Measurements from ENCODE around the gene PGAM1.

The PGAM1 gene

DNA sequence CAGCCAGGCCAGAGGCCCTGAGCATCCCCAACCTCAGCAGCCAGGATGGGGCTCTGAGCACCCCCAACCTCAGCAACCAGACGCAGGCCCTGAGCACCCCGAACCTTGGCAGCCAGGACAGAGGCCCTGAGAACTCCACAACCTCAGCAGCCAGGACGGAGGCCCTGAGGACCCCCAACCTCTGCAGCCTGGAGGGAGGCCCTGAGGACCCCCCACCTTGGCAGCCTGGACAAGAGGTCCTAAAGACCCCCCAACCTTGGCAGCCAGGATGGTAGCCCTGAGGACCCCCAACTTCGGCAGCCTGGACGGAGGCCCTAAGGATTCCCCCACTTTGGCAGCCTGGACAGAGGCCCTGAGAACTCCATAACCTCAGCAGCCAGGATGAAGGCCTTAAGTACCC lies 41.8 kb upstream of the PGAM1 start:
- no peak overlapping the region for H3K4me3 ChIP-seq (ENCODE audit: low read length)
- TF ChIP-seq CTCF (conservative IDR thresholded peaks at IDR 0.05; ENCODE audit: low read depth, low read length) = no peak
- DNase-seq (ENCODE audit: low read depth) = no peak

DNA sequence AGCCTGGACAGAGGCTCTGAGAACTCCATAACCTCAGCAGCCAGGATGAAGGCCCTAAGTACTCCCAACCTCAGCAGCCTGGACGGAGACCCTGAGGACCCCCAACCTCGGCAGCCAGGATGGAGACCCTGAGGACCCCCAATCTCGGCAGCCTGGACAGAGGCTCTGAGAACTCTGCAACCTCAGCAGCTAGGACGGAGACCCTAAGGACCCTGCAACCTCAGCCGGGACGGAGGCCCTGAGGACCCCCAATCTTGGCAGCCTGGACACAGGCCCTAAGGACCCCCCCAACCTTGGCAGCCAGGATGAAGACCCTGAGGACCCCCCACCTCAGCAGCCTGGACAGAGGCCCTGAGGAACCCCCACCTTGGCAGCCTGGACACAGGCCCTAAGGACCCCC lies 41.4 kb upstream of the PGAM1 start:
- no peak for DNase-seq (ENCODE audit: low read depth)
- TF ChIP-seq CTCF (conservative IDR thresholded peaks at IDR 0.05; ENCODE audit: low read depth, low read length) = no peak
- no peak overlapping the region for H3K4me3 ChIP-seq (ENCODE audit: low read length)

- DNase-seq (ENCODE audit: low read depth) = no peak
- TF ChIP-seq CTCF (conservative IDR thresholded peaks at IDR 0.05; ENCODE audit: low read depth, low read length) = no peak
- no peak overlapping the region for H3K4me3 ChIP-seq (ENCODE audit: low read length)
These were observed 40.4 kb upstream of the PGAM1 start for GRCh38 chr10:97385565-97385964.

DNA sequence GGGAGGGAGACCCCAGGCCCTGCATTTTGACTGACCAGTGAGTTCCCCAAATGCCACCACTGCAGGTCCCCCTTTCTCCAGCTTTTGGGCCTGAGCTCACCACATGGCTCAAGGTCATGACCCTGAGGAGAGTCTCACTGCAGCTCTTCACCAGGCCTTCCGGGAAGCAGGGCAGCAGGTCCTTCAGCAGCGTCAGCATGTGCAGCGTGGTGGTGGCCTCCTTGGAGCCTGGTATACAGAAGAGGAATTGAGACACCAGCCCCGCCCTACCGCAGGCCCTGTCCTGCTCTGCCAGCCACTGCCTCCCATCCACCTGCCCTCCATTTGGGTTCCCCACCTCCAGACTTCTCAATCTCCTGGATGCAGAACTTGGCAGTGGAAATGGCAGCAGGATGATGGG lies 37.8 kb upstream of the PGAM1 start:
- no peak for TF ChIP-seq CTCF (conservative IDR thresholded peaks at IDR 0.05; ENCODE audit: low read depth, low read length)
- DNase-seq (ENCODE audit: low read depth) = no peak
- no peak overlapping the region for H3K4me3 ChIP-seq (ENCODE audit: low read length)

GRCh38 chr10:97390091-97390490 lies 35.9 kb upstream of the PGAM1 start:
- no peak for TF ChIP-seq CTCF (conservative IDR thresholded peaks at IDR 0.05; ENCODE audit: low read depth, low read length)
- no peak for DNase-seq (ENCODE audit: low read depth)
- H3K4me3 ChIP-seq (ENCODE audit: low read length) = no peak overlapping the region

DNA sequence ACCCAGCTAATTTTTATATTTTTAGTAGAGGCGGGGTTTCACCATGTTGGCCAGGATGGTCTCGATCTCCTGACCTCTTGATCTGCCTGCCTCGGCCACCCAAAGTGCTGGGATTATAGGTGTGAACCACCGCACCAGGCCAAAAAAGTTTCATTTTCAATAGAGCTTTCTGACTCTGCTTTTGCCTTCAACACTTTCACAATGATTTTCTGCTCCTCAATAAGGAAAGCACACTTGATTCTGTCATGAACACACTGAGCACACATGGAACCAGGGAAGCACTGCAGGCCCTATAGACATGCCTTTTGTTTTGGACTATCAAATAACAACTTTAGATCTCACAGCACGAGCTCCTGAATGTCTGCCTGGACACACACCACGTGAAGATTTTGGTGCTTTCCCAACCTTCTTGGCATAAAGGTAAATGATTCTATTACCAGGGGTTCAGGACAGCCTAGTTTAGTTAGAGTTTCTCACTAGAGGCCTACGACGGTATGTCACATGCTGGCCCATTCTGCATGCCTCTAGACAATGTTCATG lies 32.9 kb upstream of the PGAM1 start:
- TF ChIP-seq CTCF (conservative IDR thresholded peaks at IDR 0.05; ENCODE audit: low read depth, low read length) = no peak
- no peak for DNase-seq (ENCODE audit: low read depth)
- no peak overlapping the region for H3K4me3 ChIP-seq (ENCODE audit: low read length)

- TF ChIP-seq CTCF (conservative IDR thresholded peaks at IDR 0.05; ENCODE audit: low read depth, low read length) = no peak
- H3K4me3 ChIP-seq (ENCODE audit: low read length) = no peak overlapping the region
- no peak for DNase-seq (ENCODE audit: low read depth)
These were observed 29.9 kb upstream of the PGAM1 start for GRCh38 chr10:97396056-97396455.
